Ecto neural progenitor cell (in vitro differentiated cells): Measurements from ENCODE around the gene MEIOSIN.
A peak's percentile ranks its signal among the peaks of the same experiment; 100 is the strongest.
"Not testable (repeated sequence)": the region's sequence is repeated elsewhere in the genome, so short reads cannot be mapped to it uniquely, and the experiment has no call there.

ENCODE experiments used
- DNase-seq: peaks from one replicate; pipeline ENCODE4 v3.0.0-alpha.2; 2018; ENCODE audit warnings: low spot score

Gene MEIOSIN

DNA sequence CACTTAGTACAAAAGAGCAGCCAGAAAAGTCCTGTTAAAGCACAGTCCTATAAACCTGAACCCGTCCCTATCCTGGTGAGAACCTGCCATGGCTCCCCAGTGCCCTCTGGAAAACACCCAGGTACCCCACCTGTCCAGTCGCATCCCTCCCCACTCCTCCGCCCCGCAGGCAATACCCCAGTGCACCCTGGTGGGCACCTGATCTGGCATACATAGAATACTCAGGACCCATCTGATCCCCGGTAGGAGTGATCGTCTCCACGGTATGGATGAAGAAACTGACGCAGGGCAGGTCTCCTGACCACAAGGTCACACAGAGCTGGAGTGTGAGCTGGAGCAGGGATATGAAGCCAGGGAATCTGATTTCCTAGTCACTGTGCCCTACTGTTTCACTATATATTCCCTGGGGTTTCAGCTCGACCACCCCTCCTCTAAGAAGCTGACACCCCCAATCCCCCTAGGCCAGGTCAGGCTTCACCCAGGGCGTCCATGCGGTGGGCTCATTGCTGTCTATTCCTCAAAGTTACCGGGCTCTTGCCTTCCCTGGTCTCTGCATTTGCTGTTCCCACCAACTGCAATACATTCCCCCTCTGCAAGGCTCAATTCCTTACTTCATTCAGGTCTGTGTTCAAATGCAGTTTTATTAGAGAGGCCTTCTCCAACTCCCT is 15.1 kb upstream of the MEIOSIN start:
- DNase-seq = no peak

DNA sequence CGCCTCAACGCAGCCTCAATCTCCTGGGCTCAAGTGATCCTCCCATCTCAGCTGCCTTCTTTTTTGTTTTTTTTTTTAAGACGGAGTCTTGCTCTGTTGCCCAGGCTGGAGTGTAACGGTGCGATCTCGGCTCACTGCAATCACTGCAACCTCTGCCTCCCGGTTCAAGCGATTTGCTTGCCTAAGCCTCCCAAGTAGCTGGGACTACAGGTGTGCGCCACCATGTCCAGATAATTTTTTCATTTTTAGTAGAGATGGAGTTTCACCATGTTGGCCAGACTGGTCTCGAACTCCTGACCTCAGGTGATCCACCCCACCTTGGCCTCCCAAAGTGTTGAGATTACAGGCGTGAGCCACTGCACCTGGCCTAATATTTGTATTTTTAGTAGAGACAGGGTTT is 13.2 kb upstream of the MEIOSIN start:
- DNase-seq = not testable (repeated sequence)

DNA sequence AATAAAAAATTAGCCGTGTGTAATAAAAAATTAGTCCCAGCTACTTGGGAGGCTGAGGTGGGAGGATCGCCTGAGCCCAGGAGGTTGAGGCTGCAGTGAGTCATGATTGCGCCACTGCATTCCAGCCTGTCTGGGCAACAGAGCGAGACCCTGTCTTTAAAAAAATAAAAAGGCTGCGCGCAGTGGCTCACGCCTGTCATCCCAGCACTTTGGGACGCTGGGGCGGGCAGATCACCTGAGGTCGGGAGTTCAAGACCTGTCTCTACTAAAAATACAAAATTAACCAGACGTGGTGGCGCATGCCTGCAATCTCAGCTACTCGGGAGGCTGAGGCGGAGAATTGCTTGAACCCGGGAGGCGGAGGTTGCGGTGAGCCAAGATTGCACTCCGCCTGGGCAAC is 4.6 kb upstream of the MEIOSIN start:
- not testable (repeated sequence) for DNase-seq

DNA sequence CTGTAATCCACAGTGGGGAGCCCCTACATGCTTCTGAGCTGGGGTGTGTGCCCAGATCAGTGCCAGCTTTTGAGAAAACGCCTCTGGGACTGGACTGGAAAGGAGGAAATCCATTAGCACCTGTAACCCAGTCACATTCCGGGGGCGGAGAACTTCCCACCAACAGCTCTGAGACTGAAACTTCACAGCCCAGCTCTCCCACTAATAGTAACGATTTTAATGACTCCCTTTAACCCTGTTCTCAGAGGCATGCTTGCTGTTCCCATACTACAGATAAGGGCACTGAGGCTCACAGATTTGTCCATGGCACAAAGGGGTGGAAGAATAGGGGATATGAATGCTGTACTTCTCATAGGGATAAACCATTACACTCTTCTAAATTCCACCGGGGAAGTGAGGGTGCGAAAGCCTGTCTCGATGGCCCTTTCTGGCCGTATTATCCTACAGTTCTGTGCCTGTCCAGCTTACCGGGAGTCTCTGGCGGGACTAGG is 3.4 kb upstream of the MEIOSIN start:
- no peak for DNase-seq

DNA sequence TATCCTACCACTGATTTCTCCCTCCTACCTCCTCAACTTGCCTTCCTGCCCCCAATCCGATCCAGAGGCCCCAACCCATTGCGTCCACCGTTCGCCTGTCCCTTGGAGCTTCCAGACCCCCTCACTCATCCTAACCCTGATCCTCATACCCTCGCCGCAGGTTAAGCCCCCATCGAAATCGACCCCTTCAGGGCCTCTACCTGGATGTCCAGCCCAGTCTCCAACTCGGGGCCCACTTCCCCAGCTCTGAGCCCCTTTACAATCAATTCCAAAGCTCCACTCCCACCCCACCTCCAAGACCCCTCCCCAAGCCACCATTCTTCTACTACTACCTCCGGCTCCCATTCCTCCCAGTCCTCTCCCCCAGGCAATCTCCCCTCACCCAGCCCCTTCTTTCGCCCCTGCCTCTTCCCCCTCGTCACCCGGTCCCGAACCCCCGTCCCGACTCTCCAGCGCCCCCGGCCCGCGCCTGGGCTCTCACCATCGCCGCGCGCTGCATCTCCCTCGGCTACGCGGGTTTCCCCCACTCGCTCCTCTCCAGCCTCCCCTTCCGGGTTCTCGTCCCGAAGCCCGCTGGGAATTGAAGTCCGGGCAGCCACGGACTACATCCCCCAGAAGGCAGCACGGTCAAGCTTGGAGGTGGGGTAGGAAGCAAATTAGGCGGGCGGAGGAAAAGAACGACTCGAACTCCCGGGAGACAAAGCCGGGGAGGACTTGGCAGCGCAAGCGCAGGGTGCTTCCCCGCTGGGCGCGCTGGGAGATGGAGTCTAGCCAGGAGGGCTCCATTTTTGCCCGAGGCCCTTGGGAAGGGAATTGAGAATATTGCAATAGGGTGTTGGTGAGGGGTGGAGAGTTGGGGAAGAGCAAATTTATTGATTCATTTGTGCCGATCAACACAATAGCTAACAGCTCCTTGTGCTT is 2.6 kb upstream of the MEIOSIN start, which contains the start of gene FBXO46:
FBXO46 (minus strand) TSS at position 529 of the 921 bp plus-strand sequence. CDS start 17,401 bp downstream, outside the sequence.
- DNase-seq = peak; percentile 97

DNA sequence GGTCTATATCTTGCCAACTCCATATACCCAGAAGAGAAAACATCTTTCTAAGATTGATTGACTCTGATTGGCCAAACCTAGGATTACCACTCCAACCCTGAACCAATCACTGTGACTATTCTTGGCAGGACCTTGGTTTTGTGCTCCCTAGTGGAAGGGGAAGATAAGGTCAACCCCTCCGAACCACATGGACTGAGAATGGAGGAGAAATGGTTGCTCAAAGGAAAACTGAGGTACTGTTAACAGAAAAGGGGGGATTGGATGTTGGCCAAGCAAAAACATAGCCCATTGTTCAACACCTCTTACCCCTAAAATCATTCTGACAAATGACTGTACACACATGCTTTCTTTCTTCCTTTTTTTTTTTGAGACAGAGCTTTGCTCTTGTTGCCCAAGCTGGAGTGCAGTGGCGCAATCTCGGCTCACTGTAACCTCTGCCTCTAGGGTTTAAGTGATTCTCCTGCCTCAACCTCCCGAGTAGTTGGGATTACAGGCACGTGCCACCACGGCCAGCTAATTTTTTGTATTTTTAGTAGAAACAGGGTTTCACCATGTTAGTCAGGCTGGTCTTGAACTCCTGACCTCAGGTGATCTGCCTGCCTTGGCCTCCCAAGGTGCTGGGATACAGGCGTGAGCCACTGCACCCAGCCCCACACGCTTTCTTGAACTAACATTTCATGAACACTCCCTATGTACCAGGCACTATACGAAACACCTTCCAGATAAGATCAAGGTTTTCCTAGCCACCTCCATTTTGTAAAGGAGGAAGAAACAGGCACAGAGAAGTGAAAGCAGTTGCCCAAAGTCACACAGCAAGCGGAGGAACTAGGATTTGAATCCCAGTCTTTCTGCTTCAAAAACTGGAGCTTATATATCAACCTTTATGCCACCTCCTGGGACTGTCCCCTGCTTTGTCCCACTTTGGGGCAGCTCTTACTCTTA is 6.5 kb downstream of the MEIOSIN start:
- DNase-seq = no peak

DNA sequence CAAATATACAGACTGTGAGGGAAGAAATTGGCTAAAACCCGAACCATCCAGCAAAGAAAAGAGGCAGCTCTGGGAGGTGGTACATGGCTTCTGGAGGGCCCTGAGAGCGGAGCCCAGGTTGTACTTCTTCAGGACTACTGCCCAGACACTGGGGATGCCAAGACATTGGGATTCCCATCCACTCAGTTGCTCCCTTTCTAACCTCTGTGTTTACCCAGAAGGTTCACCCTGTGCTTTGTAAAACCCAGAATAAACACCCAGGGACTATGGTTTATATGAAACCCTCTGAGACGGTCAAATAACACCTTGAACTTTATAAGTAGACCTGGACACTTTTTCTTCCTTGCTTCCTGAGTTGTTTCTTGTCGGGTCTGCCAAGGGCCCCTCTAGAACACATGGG is 9.7 kb downstream of the MEIOSIN start:
- DNase-seq = no peak

DNA sequence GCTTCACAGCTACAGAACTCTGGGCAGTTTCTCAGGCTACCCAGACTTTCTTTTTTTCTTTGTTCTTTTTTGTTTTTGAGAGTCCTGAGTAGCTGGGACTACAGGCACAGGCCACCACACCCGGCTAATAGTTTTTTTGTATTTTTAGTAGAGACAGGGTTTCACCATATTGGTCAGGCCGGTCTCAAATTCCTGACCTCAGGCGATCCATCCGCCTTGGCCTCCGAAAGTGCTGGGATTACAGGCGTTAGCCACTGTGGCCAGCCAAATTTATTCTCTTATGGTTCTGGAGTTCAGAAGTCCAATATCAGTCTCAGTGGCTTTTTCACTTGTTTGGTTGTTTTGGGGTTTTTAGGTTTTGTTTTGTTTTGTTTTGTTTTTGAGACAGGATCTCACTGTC is 12.4 kb downstream of the MEIOSIN start:
- DNase-seq = no peak

DNA sequence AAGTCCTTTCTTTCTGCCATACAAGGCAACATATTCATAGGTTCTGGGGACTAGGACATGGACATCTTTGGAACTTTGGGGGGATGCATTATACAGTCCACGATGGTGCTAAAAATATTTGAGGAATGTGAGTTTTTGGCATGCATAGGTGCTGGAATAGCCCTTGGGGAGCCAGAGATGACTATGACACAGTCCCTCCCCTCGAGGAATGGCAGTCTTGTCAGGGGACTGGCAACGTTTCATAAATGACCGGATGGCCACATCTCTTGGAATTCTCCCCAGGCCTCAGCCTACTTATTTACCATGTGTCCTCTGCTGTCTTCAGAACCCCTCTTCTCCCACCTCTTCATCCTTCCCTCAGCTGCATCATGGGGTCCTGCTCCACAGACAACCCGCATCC is 13.6 kb downstream of the MEIOSIN start:
- no peak for DNase-seq

DNA sequence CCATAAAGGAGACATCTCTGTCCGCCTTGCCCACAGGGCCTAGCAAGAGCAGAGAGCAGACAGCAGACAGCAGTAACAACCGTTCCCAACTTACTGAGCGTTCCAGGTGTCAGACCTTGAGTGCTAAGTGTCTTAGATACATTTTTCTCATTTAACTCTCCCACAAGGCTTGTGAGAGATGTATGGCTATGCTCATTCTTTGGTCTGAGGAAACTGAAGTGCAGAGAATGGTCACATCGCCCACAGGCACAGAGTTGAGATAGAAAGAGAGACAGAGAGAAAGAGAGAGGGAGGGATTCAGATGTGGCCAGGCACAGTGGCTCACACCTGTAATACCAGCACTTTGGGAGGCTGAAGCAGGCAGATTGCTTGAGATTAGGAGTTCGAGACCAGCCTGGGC is 14.3 kb downstream of the MEIOSIN start:
- no peak for DNase-seq

DNA sequence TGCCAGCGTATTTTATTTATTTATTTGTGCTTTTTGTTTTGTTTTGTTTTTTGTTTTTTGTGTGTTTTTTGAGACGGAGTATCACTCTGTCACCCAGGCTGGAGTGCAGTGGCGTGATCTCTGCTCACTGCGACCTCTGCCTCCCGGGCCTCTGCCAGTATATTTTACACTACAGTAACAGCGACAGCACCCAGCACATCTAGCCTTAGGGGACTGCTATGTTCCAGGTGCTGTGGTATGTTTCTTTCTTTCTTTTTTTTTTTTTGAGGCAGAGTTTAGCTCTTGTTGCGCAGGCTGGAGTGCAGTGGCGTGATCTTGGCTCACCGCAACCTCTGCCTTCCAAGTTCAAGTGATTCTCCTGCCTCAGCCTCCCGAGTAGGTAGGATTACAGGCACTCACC is 18.2 kb downstream of the MEIOSIN start:
- not testable (repeated sequence) for DNase-seq

DNA sequence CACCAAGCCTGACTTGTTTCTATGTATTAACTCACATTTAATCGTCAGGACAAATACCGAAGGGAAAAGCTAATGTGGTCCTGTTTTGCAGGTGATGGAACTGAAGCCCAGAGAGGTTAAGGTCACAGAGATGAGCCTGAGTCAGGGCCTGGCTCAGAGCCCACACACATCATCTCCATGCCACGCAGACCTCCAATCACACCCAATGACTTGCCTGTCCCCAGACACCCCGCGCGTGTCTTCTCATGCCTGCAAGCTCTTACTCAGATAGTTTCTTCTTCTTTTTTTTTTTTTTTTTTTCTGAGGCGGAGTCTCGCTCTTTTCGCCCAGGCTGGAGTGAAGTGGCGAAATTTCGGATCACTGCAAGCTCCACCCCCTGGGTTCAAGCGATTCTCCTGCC is 19.4 kb downstream of the MEIOSIN start:
- DNase-seq = no peak

DNA sequence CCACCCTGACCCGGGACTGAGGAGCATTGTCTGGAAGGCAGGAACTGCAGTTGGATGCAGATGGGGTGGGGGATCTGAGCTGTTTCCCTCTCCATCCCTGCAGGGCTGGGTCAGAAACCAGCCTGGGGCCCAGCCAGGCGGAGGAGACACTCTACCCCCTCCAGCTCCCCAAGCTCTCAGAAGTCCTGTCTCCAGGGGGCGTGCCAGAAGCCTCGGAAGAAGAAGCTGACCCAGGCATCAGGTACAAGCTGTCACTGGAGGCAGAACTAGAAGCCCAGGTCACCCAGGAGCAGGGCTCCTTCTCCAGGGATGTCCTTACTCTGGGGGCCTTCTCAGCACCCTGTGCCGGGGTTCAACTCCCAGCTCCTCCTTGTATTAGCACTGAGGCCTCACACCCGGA is 20.3 kb downstream of the MEIOSIN start:
- no peak for DNase-seq

DNA sequence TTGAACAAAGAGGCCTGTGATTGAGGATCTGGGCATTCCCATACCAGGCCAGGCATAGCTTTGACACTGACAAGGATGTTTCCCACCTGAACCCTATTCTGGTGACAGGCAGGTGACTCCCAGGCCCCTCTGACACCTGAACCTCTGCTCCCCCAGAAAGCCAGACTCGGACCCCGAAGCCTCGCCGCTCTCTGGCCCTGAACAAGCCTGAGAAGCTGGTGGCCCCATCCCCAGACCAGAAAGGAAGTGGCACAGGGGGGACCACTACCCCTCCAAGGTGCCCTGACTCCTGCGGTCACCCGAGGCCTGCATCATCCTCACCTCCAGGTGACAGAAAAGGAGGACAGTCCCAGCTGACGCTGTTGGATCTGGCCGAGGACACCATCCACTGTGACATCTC is 21.1 kb downstream of the MEIOSIN start:
- DNase-seq = no peak

DNA sequence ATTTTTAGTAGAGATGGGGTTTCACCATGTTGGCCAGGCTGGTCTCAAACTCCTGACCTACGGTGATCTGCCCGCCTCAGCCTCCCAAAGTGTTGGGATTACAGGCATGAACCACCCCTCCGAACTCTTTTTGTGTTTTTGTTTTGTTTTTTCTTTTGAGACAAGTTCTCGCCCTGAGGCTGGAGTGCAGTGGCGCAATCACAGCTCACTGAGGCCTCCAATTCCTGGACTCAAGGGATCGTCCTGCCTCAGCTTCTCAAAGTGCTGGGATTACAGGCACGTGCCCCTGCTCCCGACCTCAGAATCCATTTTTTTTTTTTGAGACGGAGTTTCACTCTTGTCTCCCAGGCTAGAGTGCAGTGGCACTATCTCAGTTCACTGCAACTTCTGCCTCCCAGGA is 24.5 kb downstream of the MEIOSIN start:
- DNase-seq = no peak

DNA sequence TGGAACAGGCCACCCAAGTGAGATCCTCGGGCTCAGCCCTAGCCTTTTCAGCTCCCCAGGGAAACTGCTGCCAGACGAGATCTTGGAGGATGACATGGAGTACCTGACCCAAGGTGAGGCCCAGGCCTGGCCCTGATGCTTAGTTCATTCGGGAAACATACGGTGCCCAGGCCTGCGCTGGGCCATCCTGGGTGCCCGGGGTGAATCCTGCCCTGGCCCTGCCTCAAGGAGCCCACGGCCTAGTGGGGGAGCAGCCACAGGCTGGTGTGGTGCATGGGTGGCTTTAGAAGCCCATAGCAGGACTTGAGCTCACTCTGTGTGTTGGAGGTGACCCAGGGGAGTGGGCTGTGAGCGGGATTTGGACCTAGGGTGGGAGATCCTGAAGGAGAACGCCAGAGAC is 25.7 kb downstream of the MEIOSIN start:
- no peak for DNase-seq

DNA sequence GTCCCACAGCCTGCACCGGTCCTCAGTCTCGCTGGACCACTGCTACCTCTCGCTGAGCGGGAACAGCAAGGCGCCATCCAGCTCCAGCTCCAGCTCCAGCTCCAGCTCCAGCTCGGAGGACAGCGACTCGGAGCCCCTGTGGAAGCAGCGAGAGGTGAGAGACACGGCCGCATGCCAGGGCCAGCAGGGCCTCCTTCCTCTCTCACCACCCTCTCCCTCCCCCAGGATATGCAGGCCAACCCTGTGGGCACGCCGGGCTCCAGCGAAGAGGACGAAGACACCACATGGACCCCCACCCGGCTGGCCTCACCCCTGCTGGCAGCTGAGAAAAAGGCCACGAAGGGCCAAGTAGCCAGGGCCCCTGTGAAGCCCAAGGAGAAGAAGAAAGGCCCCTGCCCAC is 28.5 kb downstream of the MEIOSIN start:
- no peak for DNase-seq

DNA sequence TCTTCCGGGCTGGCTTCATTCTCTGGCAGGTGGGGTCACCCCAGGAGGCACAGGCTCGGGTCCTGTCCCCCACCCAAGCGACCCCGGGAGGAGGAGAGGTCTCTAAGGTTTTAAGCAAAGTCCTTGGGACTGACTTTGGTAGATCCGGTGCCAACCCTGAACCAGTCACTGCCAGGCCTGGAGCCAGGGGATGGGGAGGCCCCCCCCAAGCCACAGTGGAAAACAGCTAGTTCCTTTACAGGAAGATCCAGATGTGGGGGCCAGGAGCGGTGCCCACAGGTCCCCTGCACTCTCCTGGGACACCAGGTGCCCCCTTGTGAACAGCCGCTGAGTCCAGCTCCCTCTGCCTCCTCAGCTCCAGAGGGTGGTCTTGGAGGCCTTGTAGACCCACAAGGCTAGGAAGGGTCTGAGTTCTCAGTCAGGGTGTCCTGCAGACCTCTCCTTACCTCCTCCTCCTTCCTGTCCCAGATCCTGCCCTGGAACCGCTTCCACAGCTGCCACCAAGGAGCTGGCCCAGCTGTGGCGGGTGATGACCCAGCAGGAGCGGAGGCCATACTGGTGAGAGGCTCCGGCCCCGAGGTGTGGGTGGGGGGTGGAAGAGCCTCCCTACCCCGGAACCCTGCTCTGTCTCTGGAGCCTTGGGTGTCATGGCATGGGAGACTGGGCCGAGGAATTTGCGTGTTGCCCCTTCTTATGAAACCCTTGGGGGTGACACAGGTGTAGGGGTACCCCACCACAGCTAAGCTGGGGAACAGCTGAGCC is 29.8 kb downstream of the MEIOSIN start:
- DNase-seq = peak; percentile 44

DNA sequence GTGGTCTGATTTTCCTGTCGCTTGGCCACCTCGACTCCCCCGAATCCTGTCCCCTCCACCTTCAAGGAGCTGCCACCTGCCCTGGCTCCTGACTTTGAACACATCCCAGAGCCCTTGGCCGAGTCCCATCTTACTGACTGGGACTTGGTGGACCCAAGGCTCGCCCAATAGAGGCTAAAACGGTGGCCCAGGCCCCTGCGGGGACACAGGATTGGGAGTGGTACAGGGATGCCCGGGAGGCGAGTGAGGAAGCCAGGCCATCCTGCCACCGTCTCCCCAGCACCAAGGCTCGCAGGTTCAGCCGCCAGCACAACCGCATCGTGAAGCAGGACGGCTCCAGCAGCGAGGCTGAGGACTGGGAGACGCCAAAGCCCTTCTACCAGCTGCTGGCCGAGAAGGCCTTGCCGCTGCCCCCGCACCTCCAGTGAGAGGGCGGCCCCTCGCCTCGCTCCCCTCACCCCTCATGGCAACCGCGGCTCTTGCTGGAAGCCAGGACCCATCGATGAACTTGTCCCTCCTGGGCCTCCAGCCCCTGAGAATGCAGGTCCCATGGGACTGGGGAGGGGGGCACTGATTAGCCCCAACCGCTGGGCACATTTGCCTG is 30.6 kb downstream of the MEIOSIN start:
- DNase-seq = peak; percentile 51

DNA sequence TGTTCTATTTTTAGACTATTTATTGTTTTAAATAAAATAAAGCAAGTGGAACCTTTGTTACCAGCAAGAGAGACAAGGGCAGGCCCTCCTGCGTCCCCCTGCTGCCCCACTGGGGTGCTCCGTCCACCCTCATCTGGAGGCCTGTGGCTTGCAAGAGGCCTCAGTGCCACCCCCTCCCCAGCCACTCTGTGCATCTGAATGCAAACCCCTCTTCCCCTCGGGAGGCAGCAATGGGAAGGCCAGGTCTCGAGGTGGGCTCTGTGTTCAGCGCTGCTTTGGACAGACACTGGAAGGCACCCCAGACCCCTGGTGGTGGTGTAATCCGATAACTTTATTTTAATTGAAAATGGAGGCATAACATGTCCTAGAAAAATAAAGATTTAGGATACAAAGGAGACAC is 31.2 kb downstream of the MEIOSIN start:
- DNase-seq = peak; percentile 48
